ENCODE data around the gene IFNGR2.
"Not testable (repeated sequence)": the region's sequence is repeated elsewhere in the genome, so short reads cannot be mapped to it uniquely, and the experiment has no call there.

IFNGR2 gene

GRCh38 chr21:33403128-33403785 lies at the start of gene IFNGR2:
Gene IFNGR2, plus strand, starts transcription at chr21:33403413. Its CDS starts 131 bp downstream, at chr21:33403544.
- Histone ChIP-seq H3K36me3 (ENCODE audit: control insufficient read depth, insufficient read depth, low read length, severe bottlenecking) (no peaks in the 10 kb centered on the region), H3K27me3 (replicated peaks; ENCODE audit: control insufficient read depth, insufficient read depth, low read length) (no peaks in the 10 kb centered on the region), H3K4me1 (ENCODE audit: control insufficient read depth, insufficient read depth, low read length) (peaks cover 28% of the 10 kb centered on the region), H3K4me3 (ENCODE audit: low read length) (peak within 1 kb of the TSS; percentile 88), H3K9me3 (ENCODE audit: control insufficient read depth, low read length) (no peaks in the 10 kb centered on the region), H3K9ac (ENCODE audit: low read length) (peak within 1 kb of the TSS; percentile 92)
- peak; percentile 68 for DNase-seq (ENCODE audit: low read depth)

GRCh38 chr21:33355355-33355754 lies 47.9 kb upstream of the IFNGR2 start:
- no peak overlapping the region for H3K4me3 ChIP-seq (ENCODE audit: low read length)
- peaks cover 49% of the 10 kb centered on the region for H3K36me3 ChIP-seq (ENCODE audit: control insufficient read depth, insufficient read depth, low read length, severe bottlenecking)
- peak; percentile 15 for DNase-seq (ENCODE audit: low read depth)
- H3K27me3 ChIP-seq (replicated peaks; ENCODE audit: control insufficient read depth, insufficient read depth, low read length): no peaks in the 10 kb centered on the region
- no peaks in the 10 kb centered on the region for H3K9me3 ChIP-seq (ENCODE audit: control insufficient read depth, low read length)
- no peak overlapping the region for H3K9ac ChIP-seq (ENCODE audit: low read length)
- peaks cover 6% of the 10 kb centered on the region for H3K4me1 ChIP-seq (ENCODE audit: control insufficient read depth, insufficient read depth, low read length)

GRCh38 chr21:33355996-33356395 lies 47.2 kb upstream of the IFNGR2 start:
- no peak for DNase-seq (ENCODE audit: low read depth)
- no peak overlapping the region for H3K9ac ChIP-seq (ENCODE audit: low read length)
- H3K4me1 ChIP-seq (ENCODE audit: control insufficient read depth, insufficient read depth, low read length): peaks cover 12% of the 10 kb centered on the region
- peaks cover 45% of the 10 kb centered on the region for H3K36me3 ChIP-seq (ENCODE audit: control insufficient read depth, insufficient read depth, low read length, severe bottlenecking)
- no peaks in the 10 kb centered on the region for H3K9me3 ChIP-seq (ENCODE audit: control insufficient read depth, low read length)
- no peaks in the 10 kb centered on the region for H3K27me3 ChIP-seq (replicated peaks; ENCODE audit: control insufficient read depth, insufficient read depth, low read length)
- H3K4me3 ChIP-seq (ENCODE audit: low read length): no peak overlapping the region

- peaks cover 24% of the 10 kb centered on the region for H3K4me1 ChIP-seq (ENCODE audit: control insufficient read depth, insufficient read depth, low read length)
- H3K9me3 ChIP-seq (ENCODE audit: control insufficient read depth, low read length): no peaks in the 10 kb centered on the region
- no peak overlapping the region for H3K9ac ChIP-seq (ENCODE audit: low read length)
- no peaks in the 10 kb centered on the region for H3K27me3 ChIP-seq (replicated peaks; ENCODE audit: control insufficient read depth, insufficient read depth, low read length)
- peaks cover 42% of the 10 kb centered on the region for H3K36me3 ChIP-seq (ENCODE audit: control insufficient read depth, insufficient read depth, low read length, severe bottlenecking)
- H3K4me3 ChIP-seq (ENCODE audit: low read length): no peak overlapping the region
- no peak for DNase-seq (ENCODE audit: low read depth)
These were observed 46.0 kb upstream of the IFNGR2 start for GRCh38 chr21:33357177-33357576.

GRCh38 chr21:33359446-33359845 lies 43.8 kb upstream of the IFNGR2 start:
- peaks cover 24% of the 10 kb centered on the region for H3K4me1 ChIP-seq (ENCODE audit: control insufficient read depth, insufficient read depth, low read length)
- H3K9me3 ChIP-seq (ENCODE audit: control insufficient read depth, low read length): no peaks in the 10 kb centered on the region
- peaks cover 34% of the 10 kb centered on the region for H3K36me3 ChIP-seq (ENCODE audit: control insufficient read depth, insufficient read depth, low read length, severe bottlenecking)
- H3K4me3 ChIP-seq (ENCODE audit: low read length): no peak overlapping the region
- DNase-seq (ENCODE audit: low read depth): no peak
- H3K27me3 ChIP-seq (replicated peaks; ENCODE audit: control insufficient read depth, insufficient read depth, low read length): no peaks in the 10 kb centered on the region
- H3K9ac ChIP-seq (ENCODE audit: low read length): no peak overlapping the region

- no peaks in the 10 kb centered on the region for H3K27me3 ChIP-seq (replicated peaks; ENCODE audit: control insufficient read depth, insufficient read depth, low read length)
- peaks cover 25% of the 10 kb centered on the region for H3K36me3 ChIP-seq (ENCODE audit: control insufficient read depth, insufficient read depth, low read length, severe bottlenecking)
- no peak overlapping the region for H3K9ac ChIP-seq (ENCODE audit: low read length)
These were observed 42.9 kb upstream of the IFNGR2 start for GRCh38 chr21:33360281-33360680.

GRCh38 chr21:33360881-33361602 lies 42.2 kb upstream of the IFNGR2 start:
- peak; percentile 75 for DNase-seq (ENCODE audit: low read depth)
- no peak overlapping the region for H3K9ac ChIP-seq (ENCODE audit: low read length)
- H3K4me3 ChIP-seq (ENCODE audit: low read length): no peak overlapping the region
- peaks cover 18% of the 10 kb centered on the region for H3K36me3 ChIP-seq (ENCODE audit: control insufficient read depth, insufficient read depth, low read length, severe bottlenecking)
- H3K27me3 ChIP-seq (replicated peaks; ENCODE audit: control insufficient read depth, insufficient read depth, low read length): no peaks in the 10 kb centered on the region
- H3K9me3 ChIP-seq (ENCODE audit: control insufficient read depth, low read length): no peaks in the 10 kb centered on the region
- H3K4me1 ChIP-seq (ENCODE audit: control insufficient read depth, insufficient read depth, low read length): peaks cover 24% of the 10 kb centered on the region

More at GRCh38 chr21:33360281-33360680, 42.9 kb upstream of the IFNGR2 start:
- H3K4me3 ChIP-seq (ENCODE audit: low read length): no peak overlapping the region
- DNase-seq (ENCODE audit: low read depth): peak; percentile 59
- H3K9me3 ChIP-seq (ENCODE audit: control insufficient read depth, low read length): no peaks in the 10 kb centered on the region
- peaks cover 24% of the 10 kb centered on the region for H3K4me1 ChIP-seq (ENCODE audit: control insufficient read depth, insufficient read depth, low read length)

- Histone ChIP-seq H3K9ac (ENCODE audit: low read length) (no peak overlapping the region), H3K4me1 (ENCODE audit: control insufficient read depth, insufficient read depth, low read length) (peaks cover 24% of the 10 kb centered on the region), H3K36me3 (ENCODE audit: control insufficient read depth, insufficient read depth, low read length, severe bottlenecking) (peaks cover 8% of the 10 kb centered on the region), H3K4me3 (ENCODE audit: low read length) (no peak overlapping the region), H3K9me3 (ENCODE audit: control insufficient read depth, low read length) (peaks cover 9% of the 10 kb centered on the region), H3K27me3 (replicated peaks; ENCODE audit: control insufficient read depth, insufficient read depth, low read length) (no peaks in the 10 kb centered on the region)
- DNase-seq (ENCODE audit: low read depth): no peak
These were observed 41.1 kb upstream of the IFNGR2 start for GRCh38 chr21:33362044-33362555.

GRCh38 chr21:33363911-33364609 lies 39.2 kb upstream of the IFNGR2 start:
- H3K36me3 ChIP-seq (ENCODE audit: control insufficient read depth, insufficient read depth, low read length, severe bottlenecking); H3K9ac ChIP-seq (ENCODE audit: low read length); DNase-seq (ENCODE audit: low read depth); H3K4me3 ChIP-seq (ENCODE audit: low read length); H3K27me3 ChIP-seq (replicated peaks; ENCODE audit: control insufficient read depth, insufficient read depth, low read length): not testable (repeated sequence)
- Histone ChIP-seq H3K9me3 (ENCODE audit: control insufficient read depth, low read length) (peaks cover 25% of the 10 kb centered on the region), H3K4me1 (ENCODE audit: control insufficient read depth, insufficient read depth, low read length) (peaks cover 24% of the 10 kb centered on the region)

GRCh38 chr21:33364830-33365229 lies 38.4 kb upstream of the IFNGR2 start:
- Histone ChIP-seq H3K4me1 (ENCODE audit: control insufficient read depth, insufficient read depth, low read length) (peaks cover 24% of the 10 kb centered on the region), H3K4me3 (ENCODE audit: low read length) (no peak overlapping the region), H3K9me3 (ENCODE audit: control insufficient read depth, low read length) (peaks cover 27% of the 10 kb centered on the region), H3K27me3 (replicated peaks; ENCODE audit: control insufficient read depth, insufficient read depth, low read length) (no peaks in the 10 kb centered on the region), H3K9ac (ENCODE audit: low read length) (no peak overlapping the region), H3K36me3 (ENCODE audit: control insufficient read depth, insufficient read depth, low read length, severe bottlenecking) (no peaks in the 10 kb centered on the region)
- DNase-seq (ENCODE audit: low read depth): no peak
